Breast epithelium (tissue), 3 donors: ENCODE data around the gene TFPT.

Source experiments
- CTCF ChIP-seq, 3 donors: fragments of 450-650 bp; IDR thresholded peaks; one replicate each; pipeline ENCODE4 v1.5.1; 2016 to 2017; ENCODE audit warnings: antibody characterized with exemption in 3 of 3, mild to moderate bottlenecking in 3 of 3, moderate library complexity in 3 of 3
- POLR2A ChIP-seq: fragments of 450-650 bp; IDR thresholded peaks from one replicate; pipeline ENCODE4 v1.6.1; 2016; ENCODE audit warnings: antibody characterized with exemption, mild to moderate bottlenecking, moderate library complexity
- POLR2AphosphoS5 ChIP-seq, 3 donors: sonication (generic); formaldehyde crosslinking; IDR thresholded peaks; one replicate each; pipeline ENCODE4 v1.6.1; 2017; ENCODE audit warnings: antibody characterized with exemption in 3 of 3

- TF ChIP-seq CTCF (IDR thresholded peaks at IDR 0.05) (no peak), POLR2AphosphoS5 (IDR thresholded peaks at IDR 0.05) (no peak), POLR2A (no peak)
These were observed 20.9 kb downstream of the TFPT start for GRCh38 chr19:54094426-54095000.
